HG03521 (cell line): ENCODE measurements around the gene TMEM270.

Experiments used
- ATAC-seq: cut with Tn5 transposase; IDR thresholded peaks from one replicate; pipeline ENCODE4 v1.9.1; 2021; ENCODE audit warnings: mild to moderate bottlenecking, moderate library complexity; ENCODE audit not compliant: unreplicated experiment

TMEM270 gene

GRCh38 chr7:73904219-73905137 lies 43.5 kb downstream of the TMEM270 start:
- ATAC-seq: no peak

GRCh38 chr7:73905360-73905759 lies 44.4 kb downstream of the TMEM270 start:
- ATAC-seq: no peak

GRCh38 chr7:73906874-73907273 lies 45.9 kb downstream of the TMEM270 start:
- no peak for ATAC-seq

GRCh38 chr7:73907554-73908122 lies 46.7 kb downstream of the TMEM270 start:
- ATAC-seq: no peak

- no peak for ATAC-seq
These were observed 47.2 kb downstream of the TMEM270 start for GRCh38 chr7:73908123-73908611.

- no peak for ATAC-seq
These were observed 48.3 kb downstream of the TMEM270 start for GRCh38 chr7:73909051-73909941.

GRCh38 chr7:73909996-73910395 lies 49.0 kb downstream of the TMEM270 start:
- no peak for ATAC-seq

GRCh38 chr7:73912223-73912622 lies 51.3 kb downstream of the TMEM270 start:
- no peak for ATAC-seq
